ENCODE measurements around the gene SFXN3.
A peak's percentile ranks its signal among the peaks of the same experiment; 100 is the strongest.

The SFXN3 gene

GRCh38 chr10:100998991-100999741, 31.9 kb upstream of the SFXN3 start:
- H3F3A ChIP-seq (ENCODE audit: insufficient read depth, low read length) = no peaks in the 10 kb centered on the region; the same call in 1 of the 2 replicates
- H3K27ac ChIP-seq (ENCODE audit: low read depth, low read length, poor library complexity, severe bottlenecking) = peak overlapping the region; percentile 97
- peak overlapping the region; percentile 92 for H3K4me3 ChIP-seq (ENCODE audit: low read depth, low read length, poor library complexity, severe bottlenecking)
- no peaks in the 10 kb centered on the region for H3K9me2 ChIP-seq (ENCODE audit: low read depth, low read length)
- no peaks in the 10 kb centered on the region for H3K27me3 ChIP-seq (ENCODE audit: insufficient read depth, low read length)
- H3K36me3 ChIP-seq (ENCODE audit: insufficient read depth, low read length) = peaks cover 5% of the 10 kb centered on the region; the same call in 1 of the 2 replicates
- no peaks in the 10 kb centered on the region for H3K9me3 ChIP-seq (ENCODE audit: low read length)
- H3K9ac ChIP-seq (ENCODE audit: low read length) = peak overlapping the region; percentile 88
- TF ChIP-seq EZH2 (IDR thresholded peaks at IDR 0.05; ENCODE audit: borderline replicate concordance, low read length) (no peak), CTCF (IDR thresholded peaks at IDR 0.05; ENCODE audit: low read length) (peak; percentile 58)
- no peak overlapping the region for H2AFZ ChIP-seq (ENCODE audit: low read length)
- H3K4me1 ChIP-seq (ENCODE audit: insufficient read depth, low read length, severe bottlenecking) = peaks cover 18% of the 10 kb centered on the region
- no peaks in the 10 kb centered on the region for H4K20me1 ChIP-seq (ENCODE audit: insufficient read depth, low read length)
- H3K4me2 ChIP-seq (ENCODE audit: low read length) = peak overlapping the region; percentile 89
- no peaks in the 10 kb centered on the region for H3K79me2 ChIP-seq (ENCODE audit: insufficient read depth, low read length)

GRCh38 chr10:100999742-101000126, 31.3 kb upstream of the SFXN3 start, which contains the start of gene LZTS2:
Gene LZTS2, plus strand, starts transcription at chr10:100999808. Its CDS starts 2,731 bp downstream, at chr10:101002539.
- Histone ChIP-seq H3K9ac (ENCODE audit: low read length) (peak within 1 kb of the TSS; percentile 88), H3K36me3 (ENCODE audit: insufficient read depth, low read length) (peaks cover under 1% of the 10 kb centered on the region; the same call in 1 of the 2 replicates), H3K4me2 (ENCODE audit: low read length) (peak within 1 kb of the TSS; percentile 89), H3K27me3 (ENCODE audit: insufficient read depth, low read length) (no peaks in the 10 kb centered on the region), H3K4me3 (ENCODE audit: low read depth, low read length, poor library complexity, severe bottlenecking) (peak within 1 kb of the TSS; percentile 92), H4K20me1 (ENCODE audit: insufficient read depth, low read length) (no peaks in the 10 kb centered on the region), H3K9me3 (ENCODE audit: low read length) (no peaks in the 10 kb centered on the region), H3K79me2 (ENCODE audit: insufficient read depth, low read length) (no peaks in the 10 kb centered on the region), H3K4me1 (ENCODE audit: insufficient read depth, low read length, severe bottlenecking) (peaks cover 18% of the 10 kb centered on the region), H3F3A (ENCODE audit: insufficient read depth, low read length) (no peaks in the 10 kb centered on the region; the same call in 1 of the 2 replicates), H3K9me2 (ENCODE audit: low read depth, low read length) (no peaks in the 10 kb centered on the region), H2AFZ (ENCODE audit: low read length) (no peak within 1 kb of the TSS), H3K27ac (ENCODE audit: low read depth, low read length, poor library complexity, severe bottlenecking) (peak within 1 kb of the TSS; percentile 97)
- TF ChIP-seq EZH2 (IDR thresholded peaks at IDR 0.05; ENCODE audit: borderline replicate concordance, low read length) = no peak
- no peak for TF ChIP-seq CTCF (IDR thresholded peaks at IDR 0.05; ENCODE audit: low read length)

GRCh38 chr10:101000127-101000914, 30.7 kb upstream of the SFXN3 start:
- Histone ChIP-seq H3F3A (ENCODE audit: insufficient read depth, low read length) (no peaks in the 10 kb centered on the region; the same call in 1 of the 2 replicates), H3K4me1 (ENCODE audit: insufficient read depth, low read length, severe bottlenecking) (peaks cover 18% of the 10 kb centered on the region), H2AFZ (ENCODE audit: low read length) (no peak overlapping the region), H3K9me3 (ENCODE audit: low read length) (no peaks in the 10 kb centered on the region), H4K20me1 (ENCODE audit: insufficient read depth, low read length) (no peaks in the 10 kb centered on the region), H3K27me3 (ENCODE audit: insufficient read depth, low read length) (no peaks in the 10 kb centered on the region), H3K79me2 (ENCODE audit: insufficient read depth, low read length) (no peaks in the 10 kb centered on the region), H3K27ac (ENCODE audit: low read depth, low read length, poor library complexity, severe bottlenecking) (no peak overlapping the region), H3K4me3 (ENCODE audit: low read depth, low read length, poor library complexity, severe bottlenecking) (peak overlapping the region; percentile 37), H3K9me2 (ENCODE audit: low read depth, low read length) (no peaks in the 10 kb centered on the region), H3K4me2 (ENCODE audit: low read length) (peak overlapping the region; percentile 36; the same call in 1 of the 2 replicates), H3K36me3 (ENCODE audit: insufficient read depth, low read length) (no peaks in the 10 kb centered on the region), H3K9ac (ENCODE audit: low read length) (no peak overlapping the region)
- no peak for TF ChIP-seq EZH2 (IDR thresholded peaks at IDR 0.05; ENCODE audit: borderline replicate concordance, low read length)
- no peak for TF ChIP-seq CTCF (IDR thresholded peaks at IDR 0.05; ENCODE audit: low read length)

Measured in OCI-LY1 (cell line).